ENCODE data around the gene RHBDF2. TPM values are rescaled to one million over a fixed set of nuclear protein-coding genes. Genes with fewer than 3 reads are reported as not detected.

RHBDF2 gene
- total RNA-seq, 4 donors from 2014 or later: 27.0 to 38.5 (median 33.7) TPM

DNA sequence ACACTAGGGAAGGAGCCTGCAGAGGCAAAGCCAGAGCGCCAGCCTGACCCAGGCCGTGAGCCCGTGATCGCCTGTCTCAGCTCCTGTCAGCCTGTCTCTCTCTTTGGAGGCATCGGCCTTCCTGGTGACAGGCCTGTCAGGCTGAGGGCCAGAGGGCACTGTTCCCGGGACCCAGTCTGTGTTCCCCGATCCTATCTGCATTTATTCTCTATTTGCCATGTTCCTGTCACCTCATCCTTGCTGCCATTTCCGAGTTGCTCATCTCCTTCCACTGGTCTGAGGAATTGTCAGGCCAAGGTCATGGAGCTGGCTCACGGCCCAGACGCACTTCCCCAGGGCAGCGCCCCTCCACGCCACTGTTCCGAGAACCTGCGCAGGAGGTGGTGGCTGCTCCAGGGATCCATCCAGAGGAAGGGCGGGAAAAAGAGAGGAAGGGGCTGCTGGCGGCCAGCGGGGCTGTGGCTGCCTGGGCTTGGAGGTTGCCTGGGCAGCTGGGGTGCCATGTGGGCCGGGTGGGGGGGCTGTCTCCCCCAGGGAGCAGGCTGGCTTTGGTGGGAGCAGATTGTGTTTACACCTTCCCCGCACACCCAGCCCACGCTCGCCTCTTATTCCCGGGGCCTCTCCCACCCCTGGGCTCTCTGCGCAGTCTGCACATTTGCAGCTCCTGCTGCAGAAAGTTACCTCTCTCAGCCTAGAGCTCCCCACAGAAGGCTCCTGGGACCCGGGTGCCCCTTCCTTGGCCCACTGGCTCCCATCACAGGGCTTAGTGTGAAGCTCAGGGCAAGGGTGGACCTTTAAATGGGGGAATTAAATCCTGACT is 43.5 kb upstream of the RHBDF2 start:
- no peak for TF ChIP-seq POLR2A (IDR thresholded peaks at IDR 0.05)
- TF ChIP-seq, protein P1, sequence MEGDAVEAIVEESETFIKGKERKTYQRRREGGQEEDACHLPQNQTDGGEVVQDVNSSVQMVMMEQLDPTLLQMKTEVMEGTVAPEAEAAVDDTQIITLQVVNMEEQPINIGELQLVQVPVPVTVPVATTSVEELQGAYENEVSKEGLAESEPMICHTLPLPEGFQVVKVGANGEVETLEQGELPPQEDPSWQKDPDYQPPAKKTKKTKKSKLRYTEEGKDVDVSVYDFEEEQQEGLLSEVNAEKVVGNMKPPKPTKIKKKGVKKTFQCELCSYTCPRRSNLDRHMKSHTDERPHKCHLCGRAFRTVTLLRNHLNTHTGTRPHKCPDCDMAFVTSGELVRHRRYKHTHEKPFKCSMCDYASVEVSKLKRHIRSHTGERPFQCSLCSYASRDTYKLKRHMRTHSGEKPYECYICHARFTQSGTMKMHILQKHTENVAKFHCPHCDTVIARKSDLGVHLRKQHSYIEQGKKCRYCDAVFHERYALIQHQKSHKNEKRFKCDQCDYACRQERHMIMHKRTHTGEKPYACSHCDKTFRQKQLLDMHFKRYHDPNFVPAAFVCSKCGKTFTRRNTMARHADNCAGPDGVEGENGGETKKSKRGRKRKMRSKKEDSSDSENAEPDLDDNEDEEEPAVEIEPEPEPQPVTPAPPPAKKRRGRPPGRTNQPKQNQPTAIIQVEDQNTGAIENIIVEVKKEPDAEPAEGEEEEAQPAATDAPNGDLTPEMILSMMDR (IDR thresholded peaks at IDR 0.05): no peak
- intact Hi-C loops (cut with DNase I): no loop called here

DNA sequence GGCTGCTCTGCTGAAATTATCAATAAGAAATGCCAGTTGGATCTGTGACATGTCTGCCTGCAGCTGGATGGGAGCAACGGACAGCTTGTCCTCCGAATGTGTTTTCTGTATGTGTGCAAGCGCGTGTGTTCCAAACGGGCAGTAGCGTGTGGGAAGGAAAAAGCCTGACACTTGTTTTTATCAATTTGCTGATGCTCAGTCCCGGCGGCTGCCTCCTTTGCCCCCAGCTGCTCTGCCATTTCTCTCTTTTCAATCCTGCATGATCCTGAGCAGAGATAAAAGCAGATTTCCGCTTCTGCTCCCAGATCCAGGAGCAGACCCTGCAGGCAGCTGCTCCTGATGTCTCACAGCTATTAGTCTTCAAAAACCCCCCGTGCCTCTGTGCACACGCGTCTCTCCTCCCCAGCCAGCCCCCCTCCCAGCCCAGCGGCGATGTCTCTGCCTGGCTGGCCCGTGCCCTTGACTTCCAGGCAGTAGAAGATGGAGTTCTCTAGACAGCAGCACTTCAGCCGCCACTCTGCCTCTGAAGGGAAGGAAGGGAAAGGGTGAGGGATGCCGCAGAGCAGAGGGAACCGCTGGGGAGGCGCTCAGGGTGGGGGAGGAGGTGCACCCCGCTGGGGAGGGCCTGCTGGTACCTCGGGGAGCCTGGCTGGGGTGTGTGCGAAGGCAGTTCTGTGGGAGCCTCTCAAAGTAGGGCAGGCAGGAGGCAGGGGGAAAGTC is 42.8 kb upstream of the RHBDF2 start:
- no peak for TF ChIP-seq POLR2A (IDR thresholded peaks at IDR 0.05)
- TF ChIP-seq, protein P1 (IDR thresholded peaks at IDR 0.05): no peak
- DNase-seq: no peak
- peak overlapping the region in 3 of 4 donors; percentile 22 to 55 (median 45) for H3K27ac ChIP-seq
- H3K27me3 ChIP-seq: peaks cover 0 to 24% (median 0%) of the 10 kb centered on the region in 4 donors
- H3K9me3 ChIP-seq: no peaks in the 10 kb centered on the region
- intact Hi-C loops (cut with DNase I): no loop called here
- no peak overlapping the region for H3K4me3 ChIP-seq
- H3K36me3 ChIP-seq: no peaks in the 10 kb centered on the region
- 63 to 68% methylated on average over 12 to 18 of the region's 22 CpGs for WGBS, 2 donors
- H3K4me1 ChIP-seq: peaks cover 14 to 99% (median 30%) of the 10 kb centered on the region in 3 donors

More for the DNA sequence above, 43.5 kb upstream of the RHBDF2 start:
- Histone ChIP-seq H3K9me3 (no peaks in the 10 kb centered on the region), H3K27me3 (peaks cover 0 to 16% (median 0%) of the 10 kb centered on the region in 4 donors), H3K4me3 (no peak overlapping the region), H3K36me3 (no peaks in the 10 kb centered on the region), H3K27ac (peak overlapping the region in 3 of 4 donors; percentile 22 to 55 (median 45)), H3K4me1 (peaks cover 14 to 97% (median 33%) of the 10 kb centered on the region in 3 donors)
- no peak for DNase-seq
- WGBS, 2 donors: 59% methylated on average over 7 of the region's 24 CpGs; no CpG with 5 or more reads in 1 of the 2 donors

DNA sequence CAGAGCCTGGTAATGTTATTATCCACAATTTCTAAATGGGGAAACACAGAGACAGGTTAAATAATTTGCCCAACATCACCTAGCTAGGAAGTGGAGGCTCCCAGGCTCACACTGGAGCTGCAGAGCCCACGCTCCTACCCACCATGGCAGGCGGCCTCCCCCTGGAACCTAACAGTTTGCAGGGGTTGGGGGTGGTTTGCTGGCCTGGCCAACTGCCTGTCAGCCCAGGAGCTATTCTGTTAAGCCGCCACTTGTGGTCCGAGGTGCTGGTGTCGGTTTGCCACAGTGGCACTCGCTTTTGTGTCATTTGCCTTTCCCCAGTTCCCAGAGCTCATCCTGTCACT is 42.2 kb upstream of the RHBDF2 start:
- DNase-seq: no peak
- Histone ChIP-seq H3K9me3 (no peaks in the 10 kb centered on the region), H3K27ac (no peak overlapping the region), H3K4me1 (peaks cover 14 to 100% (median 30%) of the 10 kb centered on the region in 3 donors), H3K36me3 (no peaks in the 10 kb centered on the region), H3K4me3 (no peak overlapping the region), H3K27me3 (peaks cover 0 to 29% (median 0%) of the 10 kb centered on the region in 4 donors)
- TF ChIP-seq, protein P1 (IDR thresholded peaks at IDR 0.05): no peak
- no peak for TF ChIP-seq POLR2A (IDR thresholded peaks at IDR 0.05)
- intact Hi-C loops (cut with DNase I): no loop called here
- 70 to 83% methylated on average over 3 to 6 of the region's 6 CpGs for WGBS, 2 donors

DNA sequence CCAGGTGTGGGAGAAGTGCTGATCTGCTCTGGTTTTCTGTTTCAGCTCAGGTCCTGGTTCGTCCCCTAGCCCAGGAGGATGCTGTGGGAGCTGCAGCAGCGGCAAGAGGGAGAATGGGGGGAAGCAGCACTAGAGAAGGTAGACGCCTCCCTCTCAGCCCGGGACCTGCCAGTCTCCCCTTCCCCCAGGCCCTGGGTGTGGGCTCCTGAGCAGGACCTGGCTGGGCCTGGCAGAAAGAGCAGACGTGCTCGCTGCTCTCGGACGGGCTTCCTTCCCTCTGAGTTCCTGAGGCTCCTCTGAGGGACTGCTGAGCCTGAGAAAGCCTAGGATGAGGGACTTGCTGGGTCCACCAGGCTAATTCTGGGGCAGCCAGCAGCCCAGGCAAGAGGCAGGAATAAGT is 41.8 kb upstream of the RHBDF2 start:
- no peak for TF ChIP-seq POLR2A (IDR thresholded peaks at IDR 0.05)
- H3K27ac ChIP-seq: no peak overlapping the region
- no peak overlapping the region for H3K4me3 ChIP-seq
- H3K4me1 ChIP-seq: peaks cover 16 to 100% (median 30%) of the 10 kb centered on the region in 3 donors
- peaks cover 0 to 34% (median 0%) of the 10 kb centered on the region in 4 donors for H3K27me3 ChIP-seq
- intact Hi-C loops (cut with DNase I): no loop called here
- DNase-seq: no peak
- 33 to 93% methylated on average over 3 to 4 of the region's 8 CpGs for WGBS, 2 donors
- H3K9me3 ChIP-seq: no peaks in the 10 kb centered on the region
- H3K36me3 ChIP-seq: no peaks in the 10 kb centered on the region

DNA sequence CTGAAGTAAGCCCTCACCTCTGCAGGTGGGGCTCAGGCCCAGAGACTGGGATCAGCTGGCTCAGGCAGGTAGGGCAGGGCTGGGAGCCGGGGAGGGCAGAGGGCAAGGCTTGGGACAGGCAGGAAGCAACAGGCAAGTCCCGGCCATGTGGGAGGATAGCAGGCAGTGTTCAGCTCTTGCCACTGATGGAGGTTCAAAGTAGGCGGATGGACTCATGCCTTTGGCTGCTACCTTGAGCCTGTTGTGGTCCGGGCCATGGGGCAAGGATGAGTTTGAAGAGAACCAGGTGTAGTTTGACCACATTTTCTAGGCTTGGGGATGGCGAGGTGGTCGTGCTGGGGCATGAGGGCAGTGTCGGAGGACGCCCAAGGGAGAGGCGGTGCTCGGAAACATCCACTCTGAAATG is 41.3 kb upstream of the RHBDF2 start:
- 77 to 80% methylated on average over 8 of the region's 10 CpGs for WGBS, 2 donors
- no peak for DNase-seq
- Histone ChIP-seq H3K27me3 (peaks cover 0 to 38% (median 0%) of the 10 kb centered on the region in 4 donors), H3K27ac (peak overlapping the region in 1 of 4 donors; percentile 71), H3K4me3 (no peak overlapping the region), H3K36me3 (no peaks in the 10 kb centered on the region), H3K9me3 (no peaks in the 10 kb centered on the region), H3K4me1 (peaks cover 21 to 100% (median 30%) of the 10 kb centered on the region in 3 donors)
- intact Hi-C loops (cut with DNase I): no loop called here
- TF ChIP-seq POLR2A (IDR thresholded peaks at IDR 0.05): no peak
- TF ChIP-seq, protein P1 (IDR thresholded peaks at IDR 0.05): no peak
